A549 (cell line): ENCODE data around the gene FKBP8. TPM values are rescaled to one million over a fixed set of nuclear protein-coding genes. Genes with fewer than 3 reads are reported as not detected.

Experiments used
- ATAC-seq, 2 experiments: fragments of 200-7000 bp in 1 of 2; fragments of >200 bp in 1 of 2; cut with Nextera tagmentation in 1 of 2; cut with Tn5 transposase in 1 of 2; 3 replicates each; pipeline versions ENCODE4 v1.8.0 to v1.9.1; 2018 to 2020; ENCODE audit warnings: mild to moderate bottlenecking in 1 of 2, moderate library complexity in 1 of 2
- CTCF ChIA-PET: fragments of 300-600 bp; sonication (Branson Sonifier 250); formaldehyde crosslinking; extraction: SDS; loops from one replicate; lab custom pipeline; 2021; ENCODE audit warnings: antibody characterized with exemption, inconsistent platforms; lab: Yijun Ruan, JAX
- POLR2A ChIA-PET: fragments of 350-600 bp; formaldehyde crosslinking; extraction: SDS; loops from one replicate; lab custom pipeline; 2021; ENCODE audit warnings: antibody characterized with exemption, inconsistent platforms; lab: Yijun Ruan, JAX
- DNase-seq, 2 experiments: peaks; one replicate each; pipeline versions ENCODE4 v3.0.0 to v3.0.0-alpha.2; 2011 to 2016; ENCODE audit warnings: low read depth in 1 of 2, low spot score in 1 of 2
- FAIRE-seq: peaks from 2 replicates; lab custom pipeline; 2011; peaks lifted over from hg19 to GRCh38; lab: Jason Lieb, UNC
- H3K27ac ChIP-seq, 2 experiments: fragments of >200 bp; sonication (Bioruptor Twin); formaldehyde crosslinking; 3 replicates each; pipeline ENCODE4 v1.5.1; 2016 to 2017
- H3K4me1 ChIP-seq: fragments of >200 bp; sonication (Bioruptor Twin); formaldehyde crosslinking; 3 replicates; pipeline ENCODE4 v1.6.1; 2016
- H3K4me2 ChIP-seq: fragments of >200 bp; sonication (Bioruptor Twin); formaldehyde crosslinking; 3 replicates; pipeline ENCODE4 v1.6.1; 2016
- H3K4me3 ChIP-seq: fragments of >200 bp; sonication (Bioruptor Twin); formaldehyde crosslinking; 3 replicates; pipeline ENCODE4 v1.5.1; 2016
- H3K9me3 ChIP-seq: fragments of >200 bp; sonication (Bioruptor Twin); formaldehyde crosslinking; 3 replicates; pipeline ENCODE4 v1.6.1; 2016
- CEBPB ChIP-seq, 2 experiments: fragments of >200 bp in 1 of 2; sonication (Bioruptor Twin) in 1 of 2; formaldehyde crosslinking in 1 of 2; IDR thresholded peaks; 2 replicates each; pipeline ENCODE4 v1.6.1; 2012 to 2016
- CHD2 ChIP-seq: fragments of 150-350 bp; IDR thresholded peaks from 2 replicates; pipeline ENCODE4 v1.6.1; 2014; ENCODE audit warnings: low read length; ENCODE audit not compliant: partially characterized antibody
- ESRRA ChIP-seq: fragments of 150-350 bp; IDR thresholded peaks from 2 replicates; pipeline ENCODE4 v1.6.1; 2014; ENCODE audit warnings: mild to moderate bottlenecking, low read length, borderline replicate concordance
- HDAC2 ChIP-seq: fragments of 200-600 bp; sonication (generic); IDR thresholded peaks from 2 replicates; pipeline ENCODE4 v1.6.1; 2016
- HMGXB4 ChIP-seq: fragments of 250-450 bp; sonication (Bioruptor Pico); IDR thresholded peaks from 2 replicates; pipeline ENCODE4 v1.5.0; 2021; ENCODE audit warnings: mild to moderate bottlenecking, moderate library complexity, borderline replicate concordance
- HOXA7 ChIP-seq: fragments of 250-450 bp; sonication (Bioruptor Pico); IDR thresholded peaks from 2 replicates; pipeline ENCODE4 v1.5.0; 2020; ENCODE audit warnings: mild to moderate bottlenecking, moderate library complexity
- HOXB13 ChIP-seq: fragments of 250-450 bp; sonication (Bioruptor Pico); IDR thresholded peaks from 2 replicates; pipeline ENCODE4 v1.5.0; 2020; ENCODE audit warnings: low read depth, mild to moderate bottlenecking, moderate library complexity
- HOXB5 ChIP-seq: fragments of 250-450 bp; sonication (Bioruptor Pico); IDR thresholded peaks from 2 replicates; pipeline ENCODE4 v1.5.0; 2020; ENCODE audit warnings: mild to moderate bottlenecking, moderate library complexity
- JUN ChIP-seq, 2 experiments: fragments of >200 bp; sonication (Bioruptor Twin); formaldehyde crosslinking; IDR thresholded peaks; 2 replicates in 1 of 2; 3 replicates in 1 of 2; pipeline ENCODE4 v1.6.1; 2016 to 2017
- KDM1A ChIP-seq: fragments of 200-600 bp; sonication (generic); IDR thresholded peaks from 2 replicates; pipeline ENCODE4 v1.6.1; 2016; ENCODE audit warnings: low read depth, mild to moderate bottlenecking
- MAFK ChIP-seq: fragments of 450-650 bp; IDR thresholded peaks from 2 replicates; pipeline ENCODE4 v1.6.1; 2014; ENCODE audit not compliant: partially characterized antibody
- MAX ChIP-seq: IDR thresholded peaks from 2 replicates; pipeline ENCODE4 v1.6.1; 2012
- NFE2L2 ChIP-seq: fragments of 150-350 bp; conservative IDR thresholded peaks from 2 replicates; pipeline ENCODE4 v1.6.1; 2014; ENCODE audit warnings: low read length
- NPAS2 ChIP-seq: fragments of 250-450 bp; sonication (Bioruptor Pico); IDR thresholded peaks from 2 replicates; pipeline ENCODE4 v1.8.0; 2022; ENCODE audit warnings: mild to moderate bottlenecking, moderate library complexity, borderline replicate concordance
- PBX3 ChIP-seq: IDR thresholded peaks from 2 replicates; pipeline ENCODE4 v1.6.1; 2012
- POLR2A ChIP-seq: IDR thresholded peaks from 2 replicates; pipeline ENCODE4 v1.6.1; 2012; ENCODE audit warnings: mild to moderate bottlenecking, low read length
- RCOR1 ChIP-seq: fragments of 150-350 bp; IDR thresholded peaks from 2 replicates; pipeline ENCODE4 v1.6.1; 2014; ENCODE audit warnings: antibody characterized with exemption, low read length, low read depth
- SMC3 ChIP-seq: fragments of >200 bp; sonication (Bioruptor Twin); formaldehyde crosslinking; IDR thresholded peaks from 3 replicates; pipeline ENCODE4 v1.6.1; 2018; ENCODE audit warnings: inconsistent platforms
- SREBF2 ChIP-seq: fragments of 450-650 bp; IDR thresholded peaks from 2 replicates; pipeline ENCODE4 v1.6.1; 2014; ENCODE audit warnings: mild to moderate bottlenecking, moderate library complexity
- TFCP2L1 ChIP-seq: fragments of 250-450 bp; sonication (Bioruptor Pico); IDR thresholded peaks from 2 replicates; pipeline ENCODE4 v1.5.0; 2021; ENCODE audit warnings: mild to moderate bottlenecking
- TP53 ChIP-seq: fragments of 250-450 bp; sonication (Bioruptor Pico); IDR thresholded peaks from 2 replicates; pipeline ENCODE4 v1.5.0; 2021; ENCODE audit warnings: mild to moderate bottlenecking, moderate library complexity
- USF2 ChIP-seq: fragments of 450-650 bp; IDR thresholded peaks from 2 replicates; pipeline ENCODE4 v1.6.1; 2014; ENCODE audit warnings: antibody characterized with exemption
- ZC3H11A ChIP-seq: fragments of 450-650 bp; IDR thresholded peaks from 2 replicates; pipeline ENCODE4 v1.6.1; 2014; ENCODE audit warnings: antibody characterized with exemption, mild to moderate bottlenecking
- ZFP36 ChIP-seq: fragments of 450-650 bp; IDR thresholded peaks from 2 replicates; pipeline ENCODE4 v1.6.1; 2014; ENCODE audit warnings: borderline replicate concordance; ENCODE audit not compliant: partially characterized antibody
- ZNF302 ChIP-seq: fragments of 250-450 bp; sonication (Bioruptor Pico); IDR thresholded peaks from 2 replicates; pipeline ENCODE4 v1.9.0; 2021; ENCODE audit warnings: inconsistent platforms, mild to moderate bottlenecking, moderate library complexity
- ZSCAN20 ChIP-seq: fragments of 250-450 bp; sonication (Bioruptor Pico); IDR thresholded peaks from 2 replicates; pipeline ENCODE4 v1.8.0; 2022; ENCODE audit warnings: mild to moderate bottlenecking, moderate library complexity
- WGBS: methylation state at CpG from one replicate; pipeline ENCODE4 v1.1.6; 2017; ENCODE audit errors: missing lambda C conversion rate; 5-methylcytosine and 5-hydroxymethylcytosine counted together
- polyA plus RNA-seq, 4 experiments: library from polyadenylated mRNA; depleted of rRNA in 3 of 4; stranded (reverse); fragments of >200 nt; fragmentation: RNase III in 1 of 4; extraction: RNeasy Plus Mini Kit Qiagen cat#74134 plus additional on column Dnase treatment in 1 of 4; gene quantifications; 2 replicates in 3 of 4; 3 replicates in 1 of 4; pipeline ENCODE4 v1.2.3, GENCODE V29; 2011 to 2017
- TF ChIP-seq, protein P1 (sequence below): fragments of >200 bp; sonication (Bioruptor Twin); formaldehyde crosslinking; IDR thresholded peaks from 2 replicates; pipeline ENCODE4 v1.6.1; 2016
- TF ChIP-seq, protein P2 (sequence below): fragments of 250-450 bp; sonication (Bioruptor Pico); IDR thresholded peaks from 2 replicates; pipeline ENCODE4 v1.5.0; 2020; ENCODE audit warnings: low read depth, mild to moderate bottlenecking, moderate library complexity
- TF ChIP-seq, protein P3 (sequence below): IDR thresholded peaks from 2 replicates; pipeline ENCODE4 v1.6.1; 2012; ENCODE audit warnings: low read depth, borderline replicate concordance

The FKBP8 gene
- polyA plus RNA-seq, 2 of the 4 experiments (the other 2 are of a cell fraction): 56.1 to 123 TPM

DNA sequence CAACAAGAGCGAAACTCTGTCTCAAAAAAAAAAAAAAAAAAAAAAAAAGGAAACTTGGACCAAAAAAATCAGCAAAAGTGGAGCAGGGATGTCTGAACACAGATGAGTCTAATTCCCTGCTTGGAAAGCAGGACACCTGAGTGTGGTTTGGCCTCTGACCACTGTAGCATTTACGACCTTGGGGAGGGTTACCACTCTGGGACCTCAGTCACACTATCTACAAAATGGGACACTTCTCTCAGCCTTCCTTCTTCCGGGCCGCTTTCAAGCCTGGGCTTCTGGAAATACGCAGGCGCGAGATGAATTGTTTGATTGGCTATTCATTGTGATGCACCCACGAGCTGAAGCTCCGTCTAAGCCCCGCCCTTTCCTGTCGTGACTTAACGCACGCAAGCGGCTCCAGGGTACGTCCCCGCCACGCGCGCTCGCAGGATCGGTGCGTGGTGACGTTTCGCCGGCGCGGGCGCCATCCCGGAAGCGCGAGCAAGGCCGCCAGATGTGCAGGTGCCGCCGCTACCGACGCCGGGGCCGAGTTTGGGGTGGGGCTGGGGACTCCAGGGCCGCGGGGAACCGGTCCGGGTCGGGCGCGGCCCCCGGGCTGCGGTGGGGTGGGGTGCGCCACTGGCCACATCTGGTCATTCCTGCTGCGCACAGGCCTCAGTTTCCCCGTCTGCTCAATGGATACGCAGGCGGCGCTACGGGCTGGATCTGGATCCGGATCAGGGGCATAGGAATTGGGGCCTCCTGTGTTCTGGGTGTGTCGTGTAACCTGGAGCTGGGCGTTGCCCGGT lies 14.2 kb upstream of the FKBP8 start, which contains the start of gene KXD1 (continued):
- TF ChIP-seq HMGXB4 (CRISPR knock-in tag): no peak
- TF ChIP-seq CHD2: no peak
- TF ChIP-seq SMC3: no peak
- TF ChIP-seq TFCP2L1: no peak
- peak; percentile 59; the same call in 1 of the 2 replicates for TF ChIP-seq MAX
- peak; percentile 21 to 67; a peak in 3 of 5 replicates for TF ChIP-seq JUN (IDR thresholded peaks at IDR 0.05)
- no peak for TF ChIP-seq PBX3
- TF ChIP-seq POLR2A: peak; percentile 71
- no peak for TF ChIP-seq ZSCAN20
- TF ChIP-seq CEBPB (IDR thresholded peaks at IDR 0.05): no peak
- TF ChIP-seq USF2: no peak
- TF ChIP-seq SREBF2: no peak
- TF ChIP-seq NPAS2: no peak
- TF ChIP-seq HOXB13: no peak
- no peak for TF ChIP-seq ZC3H11A
- peak; percentile 96 for TF ChIP-seq HDAC2
- TF ChIP-seq TP53 (CRISPR knock-in tag): no peak
- TF ChIP-seq, protein P1, sequence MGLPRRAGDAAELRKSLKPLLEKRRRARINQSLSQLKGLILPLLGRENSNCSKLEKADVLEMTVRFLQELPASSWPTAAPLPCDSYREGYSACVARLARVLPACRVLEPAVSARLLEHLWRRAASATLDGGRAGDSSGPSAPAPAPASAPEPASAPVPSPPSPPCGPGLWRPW: no peak
- TF ChIP-seq ESRRA: no peak
- TF ChIP-seq, protein P2, sequence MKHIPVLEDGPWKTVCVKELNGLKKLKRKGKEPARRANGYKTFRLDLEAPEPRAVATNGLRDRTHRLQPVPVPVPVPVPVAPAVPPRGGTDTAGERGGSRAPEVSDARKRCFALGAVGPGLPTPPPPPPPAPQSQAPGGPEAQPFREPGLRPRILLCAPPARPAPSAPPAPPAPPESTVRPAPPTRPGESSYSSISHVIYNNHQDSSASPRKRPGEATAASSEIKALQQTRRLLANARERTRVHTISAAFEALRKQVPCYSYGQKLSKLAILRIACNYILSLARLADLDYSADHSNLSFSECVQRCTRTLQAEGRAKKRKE (CRISPR knock-in tag): no peak
- TF ChIP-seq KDM1A: peak; percentile 96

- DNase-seq (no peak), FAIRE-seq (no peak), ATAC-seq (no peak)
- 55% methylated on average over 6 of the region's 6 CpGs for WGBS
- POLR2A ChIA-PET: no interaction called here
- no peak overlapping the region for H3K4me3 ChIP-seq
- TF ChIP-seq ZFP36 (no peak), HOXB5 (CRISPR knock-in tag) (no peak), CEBPB (IDR thresholded peaks at IDR 0.05) (no peak), MAFK (no peak), RCOR1 (no peak), NFE2L2 (no peak), HOXA7 (CRISPR knock-in tag) (no peak), USF2 (no peak), POLR2A (no peak), ZNF302 (CRISPR knock-in tag) (no peak)
- TF ChIP-seq, protein P3, sequence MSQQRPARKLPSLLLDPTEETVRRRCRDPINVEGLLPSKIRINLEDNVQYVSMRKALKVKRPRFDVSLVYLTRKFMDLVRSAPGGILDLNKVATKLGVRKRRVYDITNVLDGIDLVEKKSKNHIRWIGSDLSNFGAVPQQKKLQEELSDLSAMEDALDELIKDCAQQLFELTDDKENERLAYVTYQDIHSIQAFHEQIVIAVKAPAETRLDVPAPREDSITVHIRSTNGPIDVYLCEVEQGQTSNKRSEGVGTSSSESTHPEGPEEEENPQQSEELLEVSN: no peak
- H3K4me2 ChIP-seq: no peak overlapping the region
- CTCF ChIA-PET: interaction anchor here (0.6 kb wide), 1 partner anchor 212 kb away, joined by 3 read pairs; no protein-coding TSS in a partner anchor
- H3K4me1 ChIP-seq: no peaks in the 10 kb centered on the region
- H3K27ac ChIP-seq: no peak overlapping the region
- no peaks in the 10 kb centered on the region for H3K9me3 ChIP-seq
Observed at GRCh38 chr19:18551631-18552030, 8.3 kb upstream of the FKBP8 start.
